Neural cell (in vitro differentiated cells): ENCODE results near the gene CCR3.

ENCODE experiments used
- EP300 ChIP-seq: fragments of 450-650 bp; conservative IDR thresholded peaks from 2 replicates; pipeline ENCODE4 v1.6.1; 2014; ENCODE audit warnings: antibody characterized with exemption, mild to moderate bottlenecking, moderate library complexity; ENCODE audit not compliant: poor library complexity, severe bottlenecking
- RAD21 ChIP-seq: fragments of 450-650 bp; conservative IDR thresholded peaks from 2 replicates; pipeline ENCODE4 v1.6.1; 2014; ENCODE audit warnings: antibody characterized with exemption, mild to moderate bottlenecking, moderate library complexity
- TF ChIP-seq, protein P1 (sequence below): fragments of 450-650 bp; IDR thresholded peaks from 2 replicates; pipeline ENCODE4 v1.5.1; 2014; ENCODE audit warnings: antibody characterized with exemption, mild to moderate bottlenecking, moderate library complexity; ENCODE audit not compliant: poor library complexity, severe bottlenecking

DNA sequence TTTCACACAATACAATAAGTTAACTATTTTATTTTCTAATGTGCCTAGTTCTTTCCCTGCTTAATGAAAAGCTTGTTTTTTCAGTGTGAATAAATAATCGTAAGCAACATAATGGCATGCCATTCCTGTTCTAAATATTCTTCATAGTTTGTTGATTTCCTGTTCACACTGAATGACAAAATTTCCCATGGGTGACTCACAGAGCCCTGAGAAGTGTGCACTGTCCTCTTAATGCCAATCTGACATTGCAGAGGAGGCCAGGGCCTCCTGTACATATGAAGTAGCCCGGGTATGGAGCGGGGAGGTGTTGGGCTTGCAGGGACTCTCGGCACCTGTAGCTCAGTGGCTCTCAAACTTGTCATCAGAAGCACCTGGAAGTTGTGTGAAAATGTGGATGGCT, 24.3 kb downstream of the CCR3 start:
- TF ChIP-seq, protein P1, sequence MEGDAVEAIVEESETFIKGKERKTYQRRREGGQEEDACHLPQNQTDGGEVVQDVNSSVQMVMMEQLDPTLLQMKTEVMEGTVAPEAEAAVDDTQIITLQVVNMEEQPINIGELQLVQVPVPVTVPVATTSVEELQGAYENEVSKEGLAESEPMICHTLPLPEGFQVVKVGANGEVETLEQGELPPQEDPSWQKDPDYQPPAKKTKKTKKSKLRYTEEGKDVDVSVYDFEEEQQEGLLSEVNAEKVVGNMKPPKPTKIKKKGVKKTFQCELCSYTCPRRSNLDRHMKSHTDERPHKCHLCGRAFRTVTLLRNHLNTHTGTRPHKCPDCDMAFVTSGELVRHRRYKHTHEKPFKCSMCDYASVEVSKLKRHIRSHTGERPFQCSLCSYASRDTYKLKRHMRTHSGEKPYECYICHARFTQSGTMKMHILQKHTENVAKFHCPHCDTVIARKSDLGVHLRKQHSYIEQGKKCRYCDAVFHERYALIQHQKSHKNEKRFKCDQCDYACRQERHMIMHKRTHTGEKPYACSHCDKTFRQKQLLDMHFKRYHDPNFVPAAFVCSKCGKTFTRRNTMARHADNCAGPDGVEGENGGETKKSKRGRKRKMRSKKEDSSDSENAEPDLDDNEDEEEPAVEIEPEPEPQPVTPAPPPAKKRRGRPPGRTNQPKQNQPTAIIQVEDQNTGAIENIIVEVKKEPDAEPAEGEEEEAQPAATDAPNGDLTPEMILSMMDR = no peak
- TF ChIP-seq RAD21 (no peak), EP300 (no peak)
